Measurements from ENCODE around the gene NPAS4. TPM values are rescaled to one million over a fixed set of nuclear protein-coding genes. Genes with fewer than 3 reads are reported as not detected.

The NPAS4 gene
- total and polyA plus RNA-seq, 2 of the 4 experiments (the other 2 are of a cell fraction), result under 0.01 to 0.77 TPM

DNA sequence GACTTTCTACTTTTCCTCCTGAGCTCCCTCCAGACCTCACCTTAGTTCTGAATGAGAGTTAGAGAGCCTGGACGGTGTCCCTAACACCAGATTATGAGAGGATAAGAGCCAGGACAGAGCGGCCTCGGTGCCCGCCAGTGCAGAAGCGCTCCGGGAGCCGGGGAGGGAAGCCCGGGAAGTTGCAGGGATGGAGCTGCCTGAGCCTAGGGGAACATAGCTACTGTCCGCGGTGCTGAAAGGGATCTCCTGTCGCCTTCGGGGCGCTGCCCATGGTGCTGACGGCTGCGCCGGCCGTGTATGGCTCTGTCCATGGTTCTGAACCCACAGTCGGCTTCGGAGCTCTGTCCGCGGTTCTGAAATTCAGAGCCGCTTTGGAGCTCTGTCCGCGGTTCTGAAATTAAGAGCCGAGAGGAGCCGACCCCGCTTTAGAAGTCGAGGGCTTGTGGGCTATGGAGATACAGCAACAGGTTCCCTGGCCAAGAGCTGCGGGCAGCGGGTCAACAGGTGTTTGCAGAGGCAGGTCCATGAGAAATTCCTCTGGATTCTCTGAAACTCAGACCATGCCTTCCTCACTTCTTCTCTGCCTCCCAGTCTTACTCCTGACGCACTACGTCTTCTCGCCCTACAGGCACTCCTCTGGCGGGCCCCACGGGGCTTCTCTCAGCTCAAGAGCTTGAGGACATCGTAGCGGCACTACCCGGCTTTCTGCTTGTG is 814 bp downstream of the NPAS4 start:
- Histone ChIP-seq H4K8ac (ENCODE audit: low read depth in 2 of 2, low read length in 2 of 2) (no peak overlapping the region), H3K18ac (ENCODE audit: low read depth, low read length) (no peak overlapping the region), H3K27me3 (ENCODE audit: control insufficient read depth, insufficient read depth, low read length) (peaks cover 6% of the 10 kb centered on the region), H4K91ac (ENCODE audit: insufficient read depth, low read depth, low read length) (no peak overlapping the region), H3K9ac (ENCODE audit: low read depth, low read length) (no peak overlapping the region), H3K27ac (ENCODE audit: insufficient read depth, low read length) (no peak overlapping the region), H4K20me1 (ENCODE audit: insufficient read depth, low read length) (peaks cover 56% of the 10 kb centered on the region), H3K9me1 (ENCODE audit: insufficient read depth, low read length) (peaks cover 19% of the 10 kb centered on the region), H3K14ac (replicated peaks; ENCODE audit: low read depth, low read length) (no peak overlapping the region), H2AFZ (replicated peaks; ENCODE audit: low read length, poor library complexity) (peak overlapping the region; percentile 60), H2BK5ac (ENCODE audit: low read depth, low read length, poor library complexity, severe bottlenecking) (no peak overlapping the region), H3K56ac (ENCODE audit: extremely low read depth, insufficient read depth, low read length) (no peak overlapping the region), H2BK20ac (ENCODE audit: low read depth, low read length) (no peak overlapping the region), H3K23ac (ENCODE audit: low read depth, low read length) (no peak overlapping the region), H2AK5ac (ENCODE audit: low read depth, low read length) (no peak overlapping the region), H3K4me2 (ENCODE audit: low read depth, low read length) (no peak overlapping the region), H3K9me3 (ENCODE audit: control insufficient read depth, insufficient read depth, low read length) (no peaks in the 10 kb centered on the region), H2AK9ac (replicated peaks; ENCODE audit: low read depth, low read length, poor library complexity) (no peak overlapping the region), H2BK15ac (ENCODE audit: low read depth, low read length) (no peak overlapping the region), H3K4me3 (ENCODE audit: insufficient read depth, low read depth, low read length) (no peak overlapping the region), H3K4me1 (ENCODE audit: control insufficient read depth, insufficient read depth, low read length) (peaks cover 3% of the 10 kb centered on the region; the same call in 1 of the 2 replicates), H4K5ac (ENCODE audit: low read depth, low read length) (no peak overlapping the region), H3K36me3 (ENCODE audit: control insufficient read depth, insufficient read depth, low read length) (peaks cover 3% of the 10 kb centered on the region; the same call in 1 of the 2 replicates), H3K4ac (ENCODE audit: low read depth, low read length) (no peak overlapping the region), H2BK120ac (ENCODE audit: low read depth, low read length) (no peak overlapping the region), H3K79me1 (ENCODE audit: low read depth in 1 of 2, low read length in 2 of 2) (peaks cover 0 to 23% of the 10 kb centered on the region in 2 experiments; a peak in 2 of 4 replicates)
- in situ Hi-C loops (cut with MboI; ENCODE audit: low sequenced_read_pairs) (no loop called here), intact Hi-C loops (cut with micrococcal nuclease) (no loop called here), dilution Hi-C loops (cut with HindIII; ENCODE audit: low sequenced_read_pairs, unreplicated experiment) (no loop called here)
- WGBS, 2 experiments (ENCODE audit: extremely low coverage in 2 of 2, insufficient read length in 1 of 2), result 21% methylated on average over 21 of the region's 38 CpGs; no CpG with 5 or more reads in 1 of the 2 experiments
- ChIA-PET CTCF (interaction anchor here (1.5 kb wide), 1 partner anchor 13 kb away, joined by 8 read pairs; no protein-coding TSS in a partner anchor), POLR2A (ENCODE audit: unreplicated experiment) (no interaction called here)
- DNase-seq, result peak; percentile 87
- ATAC-seq (ENCODE audit: low read depth), result peak; percentile 97
- TF ChIP-seq RAD21 (IDR thresholded peaks at IDR 0.05; ENCODE audit: low read length) (no peak), BHLHE40 (IDR thresholded peaks at IDR 0.05; ENCODE audit: low read depth, low read length) (0 out of 2 replicates have a peak, but pooled peaks have one; percentile 33), SMC3 (IDR thresholded peaks at IDR 0.05; ENCODE audit: low read depth, low read length) (peak; percentile 36), MXI1 (IDR thresholded peaks at IDR 0.05; ENCODE audit: borderline replicate concordance, low read depth, low read length) (peak; percentile 100), MAZ (IDR thresholded peaks at IDR 0.05; ENCODE audit: borderline replicate concordance, low read depth, low read length) (peak; percentile 70; the same call in 1 of the 2 replicates), RCOR1 (IDR thresholded peaks at IDR 0.05; ENCODE audit: insufficient replicate concordance, low read length) (peak; percentile 100), CEBPB (IDR thresholded peaks at IDR 0.05; ENCODE audit: low read depth, low read length) (no peak), NFE2L2 (IDR thresholded peaks at IDR 0.05; ENCODE audit: low read depth, low read length) (0 out of 2 replicates have a peak, but pooled peaks have one; percentile 18)
- TF ChIP-seq, protein P1, sequence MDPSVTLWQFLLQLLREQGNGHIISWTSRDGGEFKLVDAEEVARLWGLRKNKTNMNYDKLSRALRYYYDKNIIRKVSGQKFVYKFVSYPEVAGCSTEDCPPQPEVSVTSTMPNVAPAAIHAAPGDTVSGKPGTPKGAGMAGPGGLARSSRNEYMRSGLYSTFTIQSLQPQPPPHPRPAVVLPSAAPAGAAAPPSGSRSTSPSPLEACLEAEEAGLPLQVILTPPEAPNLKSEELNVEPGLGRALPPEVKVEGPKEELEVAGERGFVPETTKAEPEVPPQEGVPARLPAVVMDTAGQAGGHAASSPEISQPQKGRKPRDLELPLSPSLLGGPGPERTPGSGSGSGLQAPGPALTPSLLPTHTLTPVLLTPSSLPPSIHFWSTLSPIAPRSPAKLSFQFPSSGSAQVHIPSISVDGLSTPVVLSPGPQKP (IDR thresholded peaks at IDR 0.05; ENCODE audit: borderline replicate concordance, low read depth, low read length), result no peak
- TF ChIP-seq, protein P2, sequence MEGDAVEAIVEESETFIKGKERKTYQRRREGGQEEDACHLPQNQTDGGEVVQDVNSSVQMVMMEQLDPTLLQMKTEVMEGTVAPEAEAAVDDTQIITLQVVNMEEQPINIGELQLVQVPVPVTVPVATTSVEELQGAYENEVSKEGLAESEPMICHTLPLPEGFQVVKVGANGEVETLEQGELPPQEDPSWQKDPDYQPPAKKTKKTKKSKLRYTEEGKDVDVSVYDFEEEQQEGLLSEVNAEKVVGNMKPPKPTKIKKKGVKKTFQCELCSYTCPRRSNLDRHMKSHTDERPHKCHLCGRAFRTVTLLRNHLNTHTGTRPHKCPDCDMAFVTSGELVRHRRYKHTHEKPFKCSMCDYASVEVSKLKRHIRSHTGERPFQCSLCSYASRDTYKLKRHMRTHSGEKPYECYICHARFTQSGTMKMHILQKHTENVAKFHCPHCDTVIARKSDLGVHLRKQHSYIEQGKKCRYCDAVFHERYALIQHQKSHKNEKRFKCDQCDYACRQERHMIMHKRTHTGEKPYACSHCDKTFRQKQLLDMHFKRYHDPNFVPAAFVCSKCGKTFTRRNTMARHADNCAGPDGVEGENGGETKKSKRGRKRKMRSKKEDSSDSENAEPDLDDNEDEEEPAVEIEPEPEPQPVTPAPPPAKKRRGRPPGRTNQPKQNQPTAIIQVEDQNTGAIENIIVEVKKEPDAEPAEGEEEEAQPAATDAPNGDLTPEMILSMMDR (conservative IDR thresholded peaks at IDR 0.05; ENCODE audit: low read depth, low read length), result no peak
- BruUV-seq (replicated peaks), result no TSS peak
